Mesenchymal stem cell (in vitro differentiated cells and primary cell): Measurements from ENCODE around the gene SMCP.

ENCODE experiments used
- DNase-seq: peaks from one replicate; pipeline ENCODE4 v3.0.0-alpha.2; 2013
- H2AFZ ChIP-seq: one replicate; pipeline ENCODE4 v1.6.1; 2013; ENCODE audit warnings: low read depth, mild to moderate bottlenecking, control low read depth, inconsistent platforms, low read length, moderate library complexity
- H2AK5ac ChIP-seq: 2 replicates; pipeline ENCODE4 v1.6.1; 2013; ENCODE audit warnings: low read length, moderate library complexity, mild to moderate bottlenecking, inconsistent platforms; ENCODE audit not compliant: severe bottlenecking
- H2BK120ac ChIP-seq: one replicate; pipeline ENCODE4 v1.6.1; 2013; ENCODE audit warnings: low read depth, mild to moderate bottlenecking, inconsistent platforms, low read length, moderate library complexity
- H2BK12ac ChIP-seq, 2 experiments: one replicate each; pipeline ENCODE4 v1.6.1; 2013; ENCODE audit warnings: inconsistent platforms in 2 of 2, low read length in 2 of 2, mild to moderate bottlenecking in 2 of 2, moderate library complexity in 2 of 2, control low read depth in 1 of 2
- H2BK15ac ChIP-seq: one replicate; pipeline ENCODE4 v1.6.1; 2013; ENCODE audit warnings: mild to moderate bottlenecking, low read depth, inconsistent platforms; ENCODE audit not compliant: poor library complexity, severe bottlenecking
- H2BK5ac ChIP-seq: 2 replicates; pipeline ENCODE4 v1.6.1; 2013; ENCODE audit warnings: low read depth, mild to moderate bottlenecking, low read length, control low read depth, inconsistent platforms; ENCODE audit not compliant: poor library complexity, severe bottlenecking
- H3K14ac ChIP-seq, 2 experiments: one replicate each; pipeline ENCODE4 v1.6.1; 2013; ENCODE audit warnings: inconsistent platforms in 2 of 2, low read length in 2 of 2, control low read depth in 1 of 2, mild to moderate bottlenecking in 1 of 2, moderate library complexity in 1 of 2
- H3K18ac ChIP-seq, 2 experiments: one replicate each; pipeline ENCODE4 v1.6.1; 2013; ENCODE audit warnings: inconsistent platforms in 2 of 2, low read length in 2 of 2, control low read depth in 1 of 2, low read depth in 1 of 2, mild to moderate bottlenecking in 1 of 2
- H3K23ac ChIP-seq, 2 experiments: one replicate each; pipeline ENCODE4 v1.6.1; 2013; ENCODE audit warnings: inconsistent platforms in 2 of 2, low read length in 2 of 2, mild to moderate bottlenecking in 2 of 2, moderate library complexity in 2 of 2, control low read depth in 1 of 2
- H3K27ac ChIP-seq: 2 replicates; pipeline ENCODE4 v1.5.1; 2013; ENCODE audit warnings: mild to moderate bottlenecking, moderate library complexity, low read length, control low read depth, inconsistent platforms; ENCODE audit not compliant: poor library complexity, severe bottlenecking
- H3K27me3 ChIP-seq, 2 experiments: 2 replicates each; pipeline versions ENCODE4 v1.6.1 to v1.7.0; 2013; ENCODE audit warnings: low read length in 2 of 2, mild to moderate bottlenecking in 2 of 2, moderate library complexity in 2 of 2, control low read depth in 1 of 2, inconsistent platforms in 1 of 2; ENCODE audit not compliant: control insufficient read depth in 1 of 2, insufficient read depth in 1 of 2
- H3K36me3 ChIP-seq, 2 experiments: 2 replicates each; pipeline versions ENCODE4 v1.6.1 to v1.7.0; 2013; ENCODE audit warnings: low read length in 2 of 2, control low read depth in 1 of 2, inconsistent platforms in 1 of 2, low read depth in 1 of 2, mild to moderate bottlenecking in 1 of 2; ENCODE audit not compliant: insufficient read depth in 2 of 2, control insufficient read depth in 1 of 2
- H3K4ac ChIP-seq, 2 experiments: one replicate each; pipeline ENCODE4 v1.6.1; 2013; ENCODE audit warnings: inconsistent platforms in 2 of 2, low read length in 2 of 2, mild to moderate bottlenecking in 2 of 2, moderate library complexity in 2 of 2, control low read depth in 1 of 2, low read depth in 1 of 2
- H3K4me1 ChIP-seq: 2 replicates; pipeline ENCODE4 v1.6.1; 2013; ENCODE audit warnings: low read depth, low read length, control low read depth; ENCODE audit not compliant: control insufficient read depth, insufficient read depth
- H3K4me2 ChIP-seq: 2 replicates; pipeline ENCODE4 v1.6.1; 2013; ENCODE audit warnings: low read length, mild to moderate bottlenecking, inconsistent platforms; ENCODE audit not compliant: poor library complexity, severe bottlenecking
- H3K4me3 ChIP-seq, 2 experiments: 2 replicates each; pipeline versions ENCODE4 v1.5.1 to v1.7.0; 2013; ENCODE audit warnings: low read length in 2 of 2, mild to moderate bottlenecking in 2 of 2, control low read depth in 1 of 2, low read depth in 1 of 2; ENCODE audit not compliant: insufficient read depth in 1 of 2
- H3K79me1 ChIP-seq: replicated peaks from 2 replicates; pipeline ENCODE4 v1.6.1; 2013; ENCODE audit warnings: mild to moderate bottlenecking, control low read depth, low read length, inconsistent platforms; ENCODE audit not compliant: poor library complexity, severe bottlenecking
- H3K9ac ChIP-seq: 2 replicates; pipeline ENCODE4 v1.7.0; 2013; ENCODE audit warnings: mild to moderate bottlenecking, low read length, moderate library complexity
- H3K9me3 ChIP-seq: 2 replicates; pipeline ENCODE4 v1.7.0; 2013; ENCODE audit warnings: mild to moderate bottlenecking, low read length; ENCODE audit not compliant: control insufficient read depth
- H4K8ac ChIP-seq: one replicate; pipeline ENCODE4 v1.6.1; 2013; ENCODE audit warnings: inconsistent platforms, mild to moderate bottlenecking, low read length, moderate library complexity
- H4K91ac ChIP-seq: one replicate; pipeline ENCODE4 v1.6.1; 2013; ENCODE audit warnings: mild to moderate bottlenecking, low read length, inconsistent platforms
- WGBS: methylation state at CpG from one replicate; pipeline ENCODE4 v1.1.7; 2013; ENCODE audit warnings: mixed read lengths; 5-methylcytosine and 5-hydroxymethylcytosine counted together

Gene SMCP

GRCh38 chr1:152933196-152933595 is 55.1 kb downstream of the SMCP start:
- H3K9ac ChIP-seq = no peak overlapping the region
- H3K27me3 ChIP-seq = peaks cover 0 to 24% of the 10 kb centered on the region in 2 experiments
- H4K8ac ChIP-seq = no peak overlapping the region
- DNase-seq = no peak
- no peak overlapping the region for H3K4me3 ChIP-seq
- no peak overlapping the region for H2BK120ac ChIP-seq
- H3K14ac ChIP-seq = no peak overlapping the region
- H3K27ac ChIP-seq = no peak overlapping the region
- WGBS = 32% methylated on average over 2 of the region's 2 CpGs
- H2BK12ac ChIP-seq = no peak overlapping the region
- no peak overlapping the region for H3K23ac ChIP-seq
- no peak overlapping the region for H2BK15ac ChIP-seq
- H3K4me1 ChIP-seq = no peaks in the 10 kb centered on the region
- no peak overlapping the region for H3K4me2 ChIP-seq
- H2AFZ ChIP-seq = no peak overlapping the region
- H2AK5ac ChIP-seq = no peak overlapping the region
- H3K18ac ChIP-seq = no peak overlapping the region
- no peak overlapping the region for H2BK5ac ChIP-seq
- H3K36me3 ChIP-seq = no peaks in the 10 kb centered on the region
- H4K91ac ChIP-seq = no peak overlapping the region
- H3K79me1 ChIP-seq = no peaks in the 10 kb centered on the region
- no peak overlapping the region for H3K4ac ChIP-seq
- no peaks in the 10 kb centered on the region for H3K9me3 ChIP-seq
